Astrocyte of the cerebellum (primary cell): Measurements from ENCODE around the gene C19orf12.

ENCODE experiments used
- DNase-seq: peaks from one replicate; pipeline ENCODE4 v3.0.0-alpha.2; 2011; ENCODE audit warnings: low read depth
- H3K4me3 ChIP-seq: 2 replicates; pipeline ENCODE4 v1.5.1; 2011; ENCODE audit warnings: mild to moderate bottlenecking, low read depth, low read length, moderate library complexity
- CTCF ChIP-seq: IDR thresholded peaks from 2 replicates; pipeline ENCODE4 v1.5.1; 2012; ENCODE audit warnings: low read length, low read depth, moderate library complexity, mild to moderate bottlenecking; ENCODE audit errors: missing control alignments
- in situ Hi-C: cut with HindIII; loops from 2 replicates; pipeline ENCODE4 v1.10.0; 2017; ENCODE audit warnings: low sequenced_read_pairs

Gene C19orf12

GRCh38 chr19:29737461-29738000 lies 22.5 kb upstream of the C19orf12 start:
- DNase-seq: no peak
- TF ChIP-seq CTCF: no peak
- no peak overlapping the region for H3K4me3 ChIP-seq
- in situ Hi-C loops: no loop called here

DNA sequence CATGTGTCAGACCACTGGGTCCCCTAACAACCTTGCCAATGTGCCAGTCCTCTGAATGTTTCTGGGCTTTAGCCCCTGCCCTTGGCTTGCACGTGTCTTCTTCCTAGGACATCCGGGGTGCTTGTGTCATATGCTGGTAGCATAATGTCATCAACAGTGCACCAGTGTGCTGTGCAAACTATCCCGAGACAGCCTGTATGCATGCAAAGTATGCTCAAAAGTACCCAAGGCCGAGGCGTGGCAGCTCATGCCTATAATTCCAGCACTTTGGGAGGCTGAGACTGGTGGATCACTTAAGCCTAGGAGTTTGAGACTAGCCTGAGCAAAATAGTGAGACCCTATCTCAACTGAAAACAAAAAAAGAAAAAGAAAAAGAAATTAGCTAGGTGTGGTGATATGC lies 20.8 kb upstream of the C19orf12 start:
- TF ChIP-seq CTCF: no peak
- no peak for DNase-seq
- in situ Hi-C loops: no loop called here
- H3K4me3 ChIP-seq: no peak overlapping the region

GRCh38 chr19:29731331-29731850 lies 16.3 kb upstream of the C19orf12 start:
- no peak overlapping the region for H3K4me3 ChIP-seq
- no peak for TF ChIP-seq CTCF
- no peak for DNase-seq
- in situ Hi-C loops: loop anchor here (5.0 kb wide), 1 partner anchor 81 kb away; the partner anchor contains the start of gene CCNE1

DNA sequence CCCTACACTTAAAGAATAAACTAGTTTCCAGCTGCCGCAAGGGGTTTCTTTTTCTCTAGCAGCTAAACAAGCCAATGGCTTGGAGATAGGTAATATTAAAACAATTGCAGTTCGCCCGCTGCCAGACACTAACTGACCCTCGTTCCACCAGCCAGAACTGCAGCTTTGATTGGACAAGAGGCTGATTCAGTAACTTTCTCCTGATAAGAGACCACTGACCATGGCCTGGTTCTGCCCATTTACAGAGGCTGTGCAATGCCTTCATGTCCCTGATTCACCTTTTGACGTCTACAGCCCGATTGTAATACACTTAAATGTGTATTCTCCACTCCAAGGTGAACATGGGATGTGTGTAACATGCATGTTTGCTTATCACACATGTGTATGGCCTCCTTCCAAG lies 12.8 kb upstream of the C19orf12 start:
- TF ChIP-seq CTCF: no peak
- no peak overlapping the region for H3K4me3 ChIP-seq
- in situ Hi-C loops: no loop called here
- DNase-seq: no peak

DNA sequence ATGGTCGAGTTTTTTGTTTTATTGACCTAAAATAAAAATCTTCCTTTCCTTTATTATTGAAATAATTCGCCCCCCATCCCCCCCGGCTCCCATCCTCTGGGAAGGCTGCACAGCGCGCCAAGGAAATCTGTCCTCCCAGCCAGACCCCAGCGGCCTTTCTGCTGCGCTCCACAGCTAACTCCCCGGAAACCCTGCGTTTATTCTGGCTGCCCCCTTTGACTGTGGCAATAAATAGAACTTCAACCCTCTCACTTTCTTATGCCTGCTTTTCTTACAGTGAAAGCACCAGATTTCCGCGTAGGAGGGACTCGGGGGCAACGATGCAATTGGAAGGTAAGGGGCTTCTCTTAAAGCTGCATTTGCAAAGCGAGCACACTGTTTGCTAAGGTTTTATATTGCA lies 9.7 kb upstream of the C19orf12 start:
- in situ Hi-C loops: no loop called here
- peak overlapping the region; percentile 34 for H3K4me3 ChIP-seq

GRCh38 chr19:29724102-29724641 lies 9.1 kb upstream of the C19orf12 start:
- no peak for DNase-seq
- peak overlapping the region; percentile 34 for H3K4me3 ChIP-seq
- in situ Hi-C loops: no loop called here
- no peak for TF ChIP-seq CTCF

More for the DNA sequence above, 9.7 kb upstream of the C19orf12 start:
- TF ChIP-seq CTCF: no peak
- no peak for DNase-seq
